GM23338 (cell line): ENCODE measurements around the gene PIGC. TPM values are rescaled to one million over a fixed set of nuclear protein-coding genes. Genes with fewer than 3 reads are reported as not detected.

Experiments
- ATAC-seq: fragments of 200-7000 bp; cut with Tn5 transposase; 3 replicates; pipeline ENCODE4 v1.9.1; 2020
- DNase-seq: peaks from one replicate; pipeline ENCODE4 v3.0.0-alpha.2; 2015; ENCODE audit warnings: low spot score
- H2AFZ ChIP-seq: fragments of 200-600 bp; sonication (generic); 2 replicates; pipeline ENCODE4 v1.8.0; 2016; ENCODE audit warnings: antibody characterized with exemption, mild to moderate bottlenecking, moderate library complexity
- H3F3A ChIP-seq: fragments of 200-600 bp; sonication (generic); replicated peaks from 2 replicates; pipeline ENCODE4 v1.8.0; 2017; ENCODE audit warnings: antibody characterized with exemption, mixed run types, low read depth
- H3K27ac ChIP-seq: fragments of 200-600 bp; sonication (generic); 2 replicates; pipeline ENCODE4 v1.6.1; 2016; ENCODE audit warnings: low read depth
- H3K27me3 ChIP-seq: fragments of 200-600 bp; sonication (generic); 2 replicates; pipeline ENCODE4 v1.8.0; 2016; ENCODE audit warnings: mild to moderate bottlenecking, mixed run types, moderate library complexity; ENCODE audit not compliant: insufficient read depth
- H3K36me3 ChIP-seq: fragments of 200-600 bp; sonication (generic); 2 replicates; pipeline ENCODE4 v1.8.0; 2016; ENCODE audit warnings: mild to moderate bottlenecking; ENCODE audit not compliant: insufficient read depth
- H3K4me1 ChIP-seq: fragments of 200-600 bp; sonication (generic); 2 replicates; pipeline ENCODE4 v1.8.0; 2016; ENCODE audit warnings: mild to moderate bottlenecking, moderate library complexity; ENCODE audit not compliant: insufficient read depth
- H3K4me2 ChIP-seq: fragments of 200-600 bp; sonication (generic); 2 replicates; pipeline ENCODE4 v1.7.1; 2017; ENCODE audit warnings: mixed run types
- H3K4me3 ChIP-seq: fragments of 200-600 bp; sonication (generic); 2 replicates; pipeline ENCODE4 v1.6.1; 2016; ENCODE audit warnings: mixed run types
- H3K79me2 ChIP-seq: fragments of 200-600 bp; sonication (generic); replicated peaks from 2 replicates; pipeline ENCODE4 v1.8.0; 2017; ENCODE audit warnings: mild to moderate bottlenecking; ENCODE audit not compliant: insufficient read depth
- H3K9me2 ChIP-seq: fragments of 200-600 bp; sonication (generic); 2 replicates; pipeline ENCODE4 v1.8.0; 2017; ENCODE audit not compliant: insufficient read depth
- H4K20me1 ChIP-seq: fragments of 200-600 bp; sonication (generic); replicated peaks from 2 replicates; pipeline ENCODE4 v1.8.0; 2017; ENCODE audit warnings: mild to moderate bottlenecking; ENCODE audit not compliant: insufficient read depth
- H3K27ac Mint-ChIP-seq: 2 replicates; pipeline ENCODE4 v1.8.0; 2020; ENCODE audit warnings: inconsistent platforms, mild to moderate bottlenecking, moderate library complexity, mixed read lengths
- H3K27me3 Mint-ChIP-seq: 3 replicates; pipeline ENCODE4 v1.8.0; 2022; ENCODE audit warnings: low read depth, mild to moderate bottlenecking, moderate library complexity, mixed read lengths, inconsistent platforms; ENCODE audit not compliant: insufficient read depth, poor library complexity
- H3K36me3 Mint-ChIP-seq: 3 replicates; pipeline ENCODE4 v1.8.0; 2021; ENCODE audit warnings: low read depth, mild to moderate bottlenecking, inconsistent platforms, moderate library complexity, mixed read lengths
- H3K4me1 Mint-ChIP-seq: 3 replicates; pipeline ENCODE4 v1.8.0; 2020; ENCODE audit warnings: mild to moderate bottlenecking, inconsistent platforms, mixed read lengths
- H3K4me3 Mint-ChIP-seq: 3 replicates; pipeline ENCODE4 v1.8.0; 2021; ENCODE audit warnings: moderate library complexity, mild to moderate bottlenecking, inconsistent platforms, mixed read lengths
- H3K9me3 Mint-ChIP-seq: 3 replicates; pipeline ENCODE4 v1.8.0; 2020; ENCODE audit warnings: moderate library complexity, mild to moderate bottlenecking, inconsistent platforms, mixed read lengths
- CREB1 ChIP-seq: fragments of 250-450 bp; sonication (Bioruptor Pico); IDR thresholded peaks from 2 replicates; pipeline ENCODE4 v1.5.0; 2020; ENCODE audit warnings: low read depth, mild to moderate bottlenecking, moderate library complexity
- EZH2 ChIP-seq: fragments of 200-600 bp; sonication (generic); IDR thresholded peaks from one replicate; pipeline ENCODE4 v1.8.0; 2017; ENCODE audit warnings: antibody characterized with exemption, mild to moderate bottlenecking, low read depth; ENCODE audit not compliant: unreplicated experiment
- POLR2AphosphoS5 ChIP-seq: IDR thresholded peaks from 2 replicates; pipeline ENCODE4 v1.6.1; 2016; ENCODE audit warnings: antibody characterized with exemption, low read depth
- STAT1 ChIP-seq: IDR thresholded peaks from one replicate; pipeline ENCODE4 v1.6.1; 2016; ENCODE audit warnings: antibody characterized with exemption; ENCODE audit not compliant: unreplicated experiment
- ZNF114 ChIP-seq: fragments of 250-450 bp; sonication (Bioruptor Pico); IDR thresholded peaks from 2 replicates; pipeline ENCODE4 v1.5.0; 2020; ENCODE audit warnings: mild to moderate bottlenecking, moderate library complexity
- ZNF331 ChIP-seq: fragments of 250-450 bp; sonication (Bioruptor Pico); IDR thresholded peaks from 2 replicates; pipeline ENCODE4 v1.5.0; 2020; ENCODE audit warnings: low read depth, mild to moderate bottlenecking, moderate library complexity
- polyA plus RNA-seq: library from polyadenylated mRNA; unstranded; fragments of >200 nt; fragmentation: Nextera tagmentation; extraction: Ambion mirVana; gene quantifications from 2 replicates; pipeline ENCODE4 v1.2.1, GENCODE V29; 2016
- total RNA-seq: library from RNA; depleted of rRNA; stranded (reverse); fragments of >200 nt; shearing (Covaris generic); gene quantifications from 2 replicates; pipeline ENCODE4 v1.2.3, GENCODE V29; 2014
- TF ChIP-seq, protein P1 (sequence below): IDR thresholded peaks from one replicate; pipeline ENCODE4 v1.6.1; 2018; ENCODE audit warnings: antibody characterized with exemption; ENCODE audit not compliant: unreplicated experiment
- TF ChIP-seq, protein P2 (sequence below), 2 experiments: fragments of 200-600 bp in 1 of 2; sonication (generic) in 1 of 2; conservative IDR thresholded peaks; 2 replicates each; pipeline versions ENCODE4 v1.5.1 to v1.6.1; 2016 to 2017; ENCODE audit warnings: antibody characterized with exemption in 2 of 2, low read depth in 2 of 2, mild to moderate bottlenecking in 2 of 2, moderate library complexity in 1 of 2

Gene PIGC
- total and polyA plus RNA-seq, 2 experiments from 2014 or later = 22.5 to 28.1 TPM

DNA sequence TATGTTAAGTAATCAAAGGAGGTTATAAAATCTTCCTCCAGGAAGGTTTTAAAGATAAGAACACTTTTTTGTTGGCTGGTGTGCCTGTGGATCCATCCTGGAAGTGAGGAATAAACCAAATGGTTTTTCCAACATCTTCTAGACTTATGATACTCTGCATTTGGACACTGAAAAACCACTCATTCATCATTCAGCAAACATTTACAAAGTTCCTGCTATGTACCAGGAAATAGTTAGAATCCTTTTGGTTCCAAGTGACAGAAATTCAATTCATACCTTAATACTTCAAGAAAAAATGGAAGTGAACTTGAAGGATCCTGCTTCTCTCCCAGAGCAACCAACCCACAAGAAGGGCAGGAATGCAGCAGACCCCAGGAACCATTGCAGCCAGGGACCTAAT lies 39.6 kb upstream of the PIGC start:
- H3K79me2 ChIP-seq = no peaks in the 10 kb centered on the region
- H3K27ac Mint-ChIP-seq = no peak overlapping the region
- no peak for ATAC-seq
- H3K36me3 ChIP-seq = no peaks in the 10 kb centered on the region
- H3K27me3 Mint-ChIP-seq = peaks cover 3% of the 10 kb centered on the region
- no peak overlapping the region for H3K27ac ChIP-seq
- no peaks in the 10 kb centered on the region for H4K20me1 ChIP-seq
- H3F3A ChIP-seq = no peaks in the 10 kb centered on the region
- no peaks in the 10 kb centered on the region; the same call in 1 of the 2 replicates for H3K4me1 ChIP-seq
- no peaks in the 10 kb centered on the region for H3K27me3 ChIP-seq
- DNase-seq = no peak
- H2AFZ ChIP-seq = no peak overlapping the region
- H3K36me3 Mint-ChIP-seq = no peaks in the 10 kb centered on the region
- H3K4me3 Mint-ChIP-seq = no peak overlapping the region
- TF ChIP-seq ZNF331 (CRISPR knock-in tag) (no peak), ZNF114 (CRISPR knock-in tag) (no peak), CREB1 (CRISPR knock-in tag) (no peak), EZH2 (no peak), POLR2AphosphoS5 (no peak), STAT1 (no peak)
- TF ChIP-seq, protein P1, sequence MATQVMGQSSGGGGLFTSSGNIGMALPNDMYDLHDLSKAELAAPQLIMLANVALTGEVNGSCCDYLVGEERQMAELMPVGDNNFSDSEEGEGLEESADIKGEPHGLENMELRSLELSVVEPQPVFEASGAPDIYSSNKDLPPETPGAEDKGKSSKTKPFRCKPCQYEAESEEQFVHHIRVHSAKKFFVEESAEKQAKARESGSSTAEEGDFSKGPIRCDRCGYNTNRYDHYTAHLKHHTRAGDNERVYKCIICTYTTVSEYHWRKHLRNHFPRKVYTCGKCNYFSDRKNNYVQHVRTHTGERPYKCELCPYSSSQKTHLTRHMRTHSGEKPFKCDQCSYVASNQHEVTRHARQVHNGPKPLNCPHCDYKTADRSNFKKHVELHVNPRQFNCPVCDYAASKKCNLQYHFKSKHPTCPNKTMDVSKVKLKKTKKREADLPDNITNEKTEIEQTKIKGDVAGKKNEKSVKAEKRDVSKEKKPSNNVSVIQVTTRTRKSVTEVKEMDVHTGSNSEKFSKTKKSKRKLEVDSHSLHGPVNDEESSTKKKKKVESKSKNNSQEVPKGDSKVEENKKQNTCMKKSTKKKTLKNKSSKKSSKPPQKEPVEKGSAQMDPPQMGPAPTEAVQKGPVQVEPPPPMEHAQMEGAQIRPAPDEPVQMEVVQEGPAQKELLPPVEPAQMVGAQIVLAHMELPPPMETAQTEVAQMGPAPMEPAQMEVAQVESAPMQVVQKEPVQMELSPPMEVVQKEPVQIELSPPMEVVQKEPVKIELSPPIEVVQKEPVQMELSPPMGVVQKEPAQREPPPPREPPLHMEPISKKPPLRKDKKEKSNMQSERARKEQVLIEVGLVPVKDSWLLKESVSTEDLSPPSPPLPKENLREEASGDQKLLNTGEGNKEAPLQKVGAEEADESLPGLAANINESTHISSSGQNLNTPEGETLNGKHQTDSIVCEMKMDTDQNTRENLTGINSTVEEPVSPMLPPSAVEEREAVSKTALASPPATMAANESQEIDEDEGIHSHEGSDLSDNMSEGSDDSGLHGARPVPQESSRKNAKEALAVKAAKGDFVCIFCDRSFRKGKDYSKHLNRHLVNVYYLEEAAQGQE = no peak
- TF ChIP-seq, protein P2, sequence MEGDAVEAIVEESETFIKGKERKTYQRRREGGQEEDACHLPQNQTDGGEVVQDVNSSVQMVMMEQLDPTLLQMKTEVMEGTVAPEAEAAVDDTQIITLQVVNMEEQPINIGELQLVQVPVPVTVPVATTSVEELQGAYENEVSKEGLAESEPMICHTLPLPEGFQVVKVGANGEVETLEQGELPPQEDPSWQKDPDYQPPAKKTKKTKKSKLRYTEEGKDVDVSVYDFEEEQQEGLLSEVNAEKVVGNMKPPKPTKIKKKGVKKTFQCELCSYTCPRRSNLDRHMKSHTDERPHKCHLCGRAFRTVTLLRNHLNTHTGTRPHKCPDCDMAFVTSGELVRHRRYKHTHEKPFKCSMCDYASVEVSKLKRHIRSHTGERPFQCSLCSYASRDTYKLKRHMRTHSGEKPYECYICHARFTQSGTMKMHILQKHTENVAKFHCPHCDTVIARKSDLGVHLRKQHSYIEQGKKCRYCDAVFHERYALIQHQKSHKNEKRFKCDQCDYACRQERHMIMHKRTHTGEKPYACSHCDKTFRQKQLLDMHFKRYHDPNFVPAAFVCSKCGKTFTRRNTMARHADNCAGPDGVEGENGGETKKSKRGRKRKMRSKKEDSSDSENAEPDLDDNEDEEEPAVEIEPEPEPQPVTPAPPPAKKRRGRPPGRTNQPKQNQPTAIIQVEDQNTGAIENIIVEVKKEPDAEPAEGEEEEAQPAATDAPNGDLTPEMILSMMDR (conservative IDR thresholded peaks at IDR 0.05; ENCODE audit: low read depth in 2 of 2) = no peak
- H3K9me2 ChIP-seq = no peaks in the 10 kb centered on the region
- H3K4me1 Mint-ChIP-seq = peaks cover 12% of the 10 kb centered on the region
- H3K9me3 Mint-ChIP-seq = no peaks in the 10 kb centered on the region
- H3K4me3 ChIP-seq = no peak overlapping the region
- no peak overlapping the region for H3K4me2 ChIP-seq

DNA sequence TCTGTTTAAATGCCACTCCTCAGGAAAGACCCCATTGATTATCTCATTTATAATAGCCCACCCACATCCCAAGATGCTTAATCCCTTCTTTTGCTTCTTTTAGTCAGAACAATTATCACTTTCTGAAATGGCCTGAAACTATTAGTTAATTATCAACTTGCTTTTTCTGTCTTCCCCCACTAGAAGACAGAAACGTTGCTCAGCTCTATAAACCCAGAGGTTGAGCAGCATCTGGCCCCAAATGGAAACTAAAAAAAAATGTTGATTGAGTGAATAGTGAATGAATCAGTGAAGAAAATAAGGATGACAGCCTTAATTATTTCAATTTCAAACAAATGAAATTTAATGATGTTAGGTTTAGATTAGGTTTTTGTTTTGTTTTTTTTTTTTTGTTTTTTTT lies 38.2 kb upstream of the PIGC start:
- Mint-ChIP-seq H3K27ac (no peak overlapping the region), H3K4me3 (no peak overlapping the region), H3K36me3 (no peaks in the 10 kb centered on the region), H3K27me3 (peaks cover 3% of the 10 kb centered on the region), H3K4me1 (peaks cover 12% of the 10 kb centered on the region), H3K9me3 (no peaks in the 10 kb centered on the region)
- H3K36me3 ChIP-seq = no peaks in the 10 kb centered on the region
- H2AFZ ChIP-seq = no peak overlapping the region
- no peaks in the 10 kb centered on the region for H3K27me3 ChIP-seq
- H3K4me2 ChIP-seq = no peak overlapping the region
- no peak overlapping the region for H3K4me3 ChIP-seq
- no peaks in the 10 kb centered on the region for H3K9me2 ChIP-seq
- no peaks in the 10 kb centered on the region for H3K79me2 ChIP-seq
- H3K4me1 ChIP-seq = no peaks in the 10 kb centered on the region; the same call in 1 of the 2 replicates
- TF ChIP-seq, protein P1 = no peak
- TF ChIP-seq ZNF331 (CRISPR knock-in tag) = no peak
- no peak for TF ChIP-seq STAT1
- TF ChIP-seq ZNF114 (CRISPR knock-in tag) = no peak
- TF ChIP-seq, protein P2 (conservative IDR thresholded peaks at IDR 0.05; ENCODE audit: low read depth in 2 of 2) = no peak
- no peak for TF ChIP-seq EZH2
- no peak overlapping the region for H3K27ac ChIP-seq
- ATAC-seq (no peak), DNase-seq (no peak)
- H4K20me1 ChIP-seq = no peaks in the 10 kb centered on the region
- no peaks in the 10 kb centered on the region for H3F3A ChIP-seq
